Endothelial cell of umbilical vein (primary cell): ENCODE measurements around the gene MYO1E. TPM values are rescaled to one million over a fixed set of nuclear protein-coding genes. Genes with fewer than 3 reads are reported as not detected.

Experiments used
- BruUV-seq: library from RNA; stranded (reverse); fragments of 400-500 nt; replicated peaks from 2 replicates; lab custom pipeline; 2021; lab: Mats Ljungman, UMichigan
- CTCF ChIA-PET: fragments of 300-600, 350-600 bp; sonication (Branson Sonifier 250); formaldehyde crosslinking; loops from one replicate; lab custom pipeline; 2021; ENCODE audit warnings: antibody characterized with exemption, inconsistent platforms; lab: Charles Lee
- POLR2A ChIA-PET: fragments of 300-600, 350-600 bp; sonication (Branson Sonifier 250); formaldehyde crosslinking; loops from one replicate; lab custom pipeline; 2021; ENCODE audit warnings: antibody characterized with exemption, inconsistent platforms; lab: Charles Lee
- DNase-seq: peaks from one replicate; pipeline ENCODE4 v3.0.0-alpha.2; 2011; ENCODE audit warnings: low read depth, low spot score
- FAIRE-seq: peaks from 2 replicates; lab custom pipeline; 2011; peaks lifted over from hg19 to GRCh38; lab: Jason Lieb, UNC
- H2AFZ ChIP-seq: 2 replicates; pipeline ENCODE4 v1.6.0; 2012; ENCODE audit warnings: low read depth, low read length, control low read depth, inconsistent platforms
- H3K27ac ChIP-seq: 2 replicates; pipeline ENCODE4 v1.5.1; 2011; ENCODE audit warnings: low read depth, mild to moderate bottlenecking, control low read depth, low read length, moderate library complexity; ENCODE audit not compliant: insufficient read depth
- H3K27me3 ChIP-seq, 2 experiments: 2 replicates each; pipeline versions ENCODE4 v1.6.0 to v1.6.1; 2011; ENCODE audit warnings: low read length in 2 of 2, mixed read lengths in 1 of 2; ENCODE audit not compliant: control insufficient read depth in 2 of 2, insufficient read depth in 2 of 2
- H3K36me3 ChIP-seq, 2 experiments: 2 replicates in 1 of 2; 3 replicates in 1 of 2; pipeline ENCODE4 v1.5.1; 2011; ENCODE audit warnings: low read length in 2 of 2, mild to moderate bottlenecking in 1 of 2, moderate library complexity in 1 of 2; ENCODE audit not compliant: control insufficient read depth in 2 of 2, insufficient read depth in 2 of 2; ENCODE audit errors: extremely low read depth in 1 of 2
- H3K4me1 ChIP-seq: 3 replicates; pipeline ENCODE4 v1.5.1; 2011; ENCODE audit warnings: mild to moderate bottlenecking, low read length; ENCODE audit not compliant: control insufficient read depth, insufficient read depth; ENCODE audit errors: extremely low read depth
- H3K4me2 ChIP-seq: 2 replicates; pipeline ENCODE4 v1.6.1; 2011; ENCODE audit warnings: low read length, control low read depth, mixed read lengths; ENCODE audit not compliant: insufficient read depth
- H3K4me3 ChIP-seq, 3 experiments: fragments of 200-600 bp in 1 of 3; sonication (generic), shearing (Covaris generic) in 1 of 3; replicated peaks in 1 of 3; 2 replicates each; pipeline ENCODE4 v1.5.1; 2011 to 2016; ENCODE audit warnings: control low read depth in 3 of 3, low read length in 3 of 3, mild to moderate bottlenecking in 2 of 3, inconsistent platforms in 1 of 3, low read depth in 1 of 3, moderate library complexity in 1 of 3; ENCODE audit not compliant: insufficient read depth in 1 of 3
- H3K79me2 ChIP-seq: 2 replicates; pipeline ENCODE4 v1.6.0; 2012; ENCODE audit warnings: low read length, inconsistent platforms; ENCODE audit not compliant: control insufficient read depth, insufficient read depth
- H3K9ac ChIP-seq: replicated peaks from 2 replicates; pipeline ENCODE3; 2011; ENCODE audit warnings: low read length, control low read depth; ENCODE audit not compliant: insufficient read depth; ENCODE audit errors: extremely low read depth
- H3K9me1 ChIP-seq: replicated peaks from 3 replicates; pipeline ENCODE4 v1.6.0; 2011; ENCODE audit warnings: mild to moderate bottlenecking, low read length; ENCODE audit not compliant: control insufficient read depth, insufficient read depth; ENCODE audit errors: extremely low read depth
- H3K9me3 ChIP-seq: replicated peaks from 2 replicates; pipeline ENCODE4 v1.5.1; 2012; ENCODE audit warnings: low read length, inconsistent platforms; ENCODE audit not compliant: control insufficient read depth, insufficient read depth
- H4K20me1 ChIP-seq: replicated peaks from 2 replicates; pipeline ENCODE3; 2011; ENCODE audit warnings: mild to moderate bottlenecking, low read length; ENCODE audit not compliant: control insufficient read depth, insufficient read depth; ENCODE audit errors: extremely low read depth
- EZH2 ChIP-seq: IDR thresholded peaks from 2 replicates; pipeline ENCODE4 v1.6.1; 2012; ENCODE audit warnings: borderline replicate concordance, low read depth, mild to moderate bottlenecking, moderate library complexity, low read length, inconsistent platforms; ENCODE audit not compliant: severe bottlenecking
- JUN ChIP-seq: IDR thresholded peaks from 2 replicates; pipeline ENCODE4 v1.6.1; 2011; ENCODE audit warnings: borderline replicate concordance, low read depth; ENCODE audit not compliant: insufficient read length, insufficient read depth
- MYC ChIP-seq: IDR thresholded peaks from one replicate; pipeline ENCODE4 v1.6.1; 2011; ENCODE audit warnings: mild to moderate bottlenecking, low read depth, low read length
- POLR2AphosphoS5 ChIP-seq: IDR thresholded peaks from 2 replicates; pipeline ENCODE4 v1.6.1; 2012; ENCODE audit warnings: low read depth, mild to moderate bottlenecking, control low read depth, low read length, moderate library complexity; ENCODE audit not compliant: insufficient read depth
- dilution Hi-C: fragments of 300-500 bp; cut with MboI; formaldehyde crosslinking; loops from one replicate; pipeline ENCODE4 v1.15.0; 2019; ENCODE audit warnings: low sequenced_read_pairs; ENCODE audit not compliant: extremely low pct_ligation_motif_present
- intact Hi-C: fragments of 100-400 bp; cut with micrococcal nuclease; formaldehyde crosslinking; loops from one replicate; pipeline ENCODE4 v1.10.0; 2022
- polyA plus RNA-seq, 4 experiments: library from polyadenylated mRNA; depleted of rRNA in 3 of 4; stranded (reverse) in 3 of 4; unstranded in 1 of 4; fragments of >200 nt; gene quantifications; 2 replicates each; pipeline versions ENCODE4 v1.2.1 to v1.2.3, GENCODE V29; 2011 to 2012; ENCODE audit warnings: missing spikeins in 1 of 4
- total RNA-seq: library from RNA; stranded (reverse); gene quantifications from 2 replicates; pipeline ENCODE4 v1.2.3, GENCODE V29; 2021
- TF ChIP-seq, protein P1 (sequence below), 2 donors: IDR thresholded peaks; 1 replicate in 1 of 2; 2 replicates in 1 of 2; pipeline ENCODE4 v1.5.1; 2011; ENCODE audit warnings: low read length in 2 of 2, mild to moderate bottlenecking in 2 of 2, moderate library complexity in 2 of 2, control low read depth in 1 of 2, inconsistent platforms in 1 of 2, low read depth in 1 of 2; ENCODE audit not compliant: insufficient read depth in 1 of 2; ENCODE audit errors: extremely low read depth in 1 of 2

The MYO1E gene
- total and polyA plus RNA-seq, 2 donors (not counting 3 experiments of a cell fraction or from before 2014, with no cell fraction given) = 31.6 to 218 TPM

DNA sequence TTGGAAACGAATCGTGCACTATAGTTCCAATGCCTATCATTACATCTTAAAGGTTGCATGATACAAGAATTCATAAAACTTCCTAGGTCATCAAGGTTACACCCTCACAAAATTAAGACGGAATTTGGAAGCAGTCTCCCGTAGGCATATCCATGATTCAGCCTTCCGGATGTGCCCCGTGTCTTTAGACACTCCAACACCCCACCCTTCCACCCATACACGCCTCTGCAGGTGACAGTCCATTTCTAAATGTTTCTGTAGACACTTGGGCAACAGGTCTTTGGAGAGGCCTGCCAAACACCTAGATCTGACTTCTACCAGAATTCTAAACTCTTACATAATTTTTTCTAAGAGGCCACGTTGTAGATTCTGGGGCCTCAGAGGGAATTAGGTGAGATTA is 116.2 kb downstream of the MYO1E start:
- TF ChIP-seq POLR2AphosphoS5 (no peak), MYC (no peak)

DNA sequence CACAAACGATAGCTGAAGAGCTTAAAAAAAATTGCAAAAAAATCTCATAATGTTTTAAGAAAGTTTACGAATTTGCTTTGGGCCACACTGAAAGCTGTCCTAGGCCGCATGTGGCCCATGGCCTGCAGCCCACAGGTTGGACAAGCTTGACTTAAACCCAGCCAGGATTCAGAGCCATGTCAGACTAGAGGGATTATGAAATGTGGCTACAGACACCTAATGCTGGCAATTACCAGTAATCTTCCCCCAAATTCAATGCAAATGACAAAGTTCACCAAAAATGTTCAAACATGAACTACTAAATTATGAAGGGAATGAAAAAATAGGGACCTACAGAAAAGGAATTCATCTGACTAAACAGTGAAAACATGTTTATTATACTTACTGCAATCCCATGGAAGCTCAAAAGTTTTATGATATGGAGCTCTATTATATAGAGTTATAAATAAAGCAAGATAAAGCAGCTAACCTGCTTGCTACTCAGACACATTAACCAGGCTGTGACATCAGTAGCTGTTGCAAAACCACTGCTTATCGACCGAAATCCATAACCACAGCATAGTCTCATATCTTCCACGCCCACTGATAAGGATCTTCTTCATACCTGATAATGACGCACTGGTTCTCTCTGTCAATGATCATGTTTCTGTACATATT is 116.9 kb downstream of the MYO1E start:
- TF ChIP-seq POLR2AphosphoS5 (no peak), EZH2 (no peak), JUN (no peak)
- TF ChIP-seq, protein P1, sequence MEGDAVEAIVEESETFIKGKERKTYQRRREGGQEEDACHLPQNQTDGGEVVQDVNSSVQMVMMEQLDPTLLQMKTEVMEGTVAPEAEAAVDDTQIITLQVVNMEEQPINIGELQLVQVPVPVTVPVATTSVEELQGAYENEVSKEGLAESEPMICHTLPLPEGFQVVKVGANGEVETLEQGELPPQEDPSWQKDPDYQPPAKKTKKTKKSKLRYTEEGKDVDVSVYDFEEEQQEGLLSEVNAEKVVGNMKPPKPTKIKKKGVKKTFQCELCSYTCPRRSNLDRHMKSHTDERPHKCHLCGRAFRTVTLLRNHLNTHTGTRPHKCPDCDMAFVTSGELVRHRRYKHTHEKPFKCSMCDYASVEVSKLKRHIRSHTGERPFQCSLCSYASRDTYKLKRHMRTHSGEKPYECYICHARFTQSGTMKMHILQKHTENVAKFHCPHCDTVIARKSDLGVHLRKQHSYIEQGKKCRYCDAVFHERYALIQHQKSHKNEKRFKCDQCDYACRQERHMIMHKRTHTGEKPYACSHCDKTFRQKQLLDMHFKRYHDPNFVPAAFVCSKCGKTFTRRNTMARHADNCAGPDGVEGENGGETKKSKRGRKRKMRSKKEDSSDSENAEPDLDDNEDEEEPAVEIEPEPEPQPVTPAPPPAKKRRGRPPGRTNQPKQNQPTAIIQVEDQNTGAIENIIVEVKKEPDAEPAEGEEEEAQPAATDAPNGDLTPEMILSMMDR (IDR thresholded peaks at IDR 0.05; ENCODE audit: extremely low read depth in 1 of 2, insufficient read depth in 1 of 2, low read depth in 1 of 2, low read length in 2 of 2) = no peak
- dilution Hi-C loops = no loop called here
- CTCF ChIA-PET = no interaction called here

More for the DNA sequence above, 116.2 kb downstream of the MYO1E start:
- CTCF ChIA-PET = interaction anchor here (1.3 kb wide), 1 partner anchor 9 kb away, joined by 3 read pairs; no protein-coding TSS in a partner anchor
- BruUV-seq = no TSS peak
- intact Hi-C loops = no loop called here
- Histone ChIP-seq H3K9ac (no peak overlapping the region), H3K4me2 (no peak overlapping the region), H3K36me3 (peaks cover 4 to 9% of the 10 kb centered on the region in 2 experiments), H3K27ac (no peak overlapping the region), H3K27me3 (no peaks in the 10 kb centered on the region), H3K4me1 (no peaks in the 10 kb centered on the region), H4K20me1 (no peaks in the 10 kb centered on the region), H3K9me3 (no peaks in the 10 kb centered on the region), H3K9me1 (no peaks in the 10 kb centered on the region), H2AFZ (no peak overlapping the region), H3K79me2 (no peaks in the 10 kb centered on the region), H3K4me3 (no peak overlapping the region)
- DNase-seq (no peak), FAIRE-seq (no peak)
- POLR2A ChIA-PET = no interaction called here
- dilution Hi-C loops = no loop called here

More for the DNA sequence above, 116.9 kb downstream of the MYO1E start:
- Histone ChIP-seq H3K79me2 (no peaks in the 10 kb centered on the region), H3K27ac (no peak overlapping the region), H4K20me1 (no peaks in the 10 kb centered on the region), H3K9ac (no peak overlapping the region), H3K4me3 (no peak overlapping the region), H3K36me3 (peaks cover 4 to 9% of the 10 kb centered on the region in 2 experiments), H3K4me1 (no peaks in the 10 kb centered on the region), H3K9me3 (no peaks in the 10 kb centered on the region), H2AFZ (no peak overlapping the region), H3K27me3 (no peaks in the 10 kb centered on the region), H3K9me1 (no peaks in the 10 kb centered on the region), H3K4me2 (no peak overlapping the region)
- intact Hi-C loops = no loop called here
- no TSS peak for BruUV-seq
- FAIRE-seq = no peak
- no peak for DNase-seq
- POLR2A ChIA-PET = no interaction called here
